K562 (cell line): ENCODE measurements around the gene PLAC9. TPM values are rescaled to one million over a fixed set of nuclear protein-coding genes. Genes with fewer than 3 reads are reported as not detected.
"Not testable (repeated sequence)": the region's sequence is repeated elsewhere in the genome, so short reads cannot be mapped to it uniquely, and the experiment has no call there.

Experiments
- ATAC-seq: fragments of 200-7000 bp; cut with Tn5 transposase; 3 replicates; pipeline ENCODE4 v1.9.1; 2020; ENCODE audit warnings: moderate library complexity
- BruUV-seq: library from RNA; stranded (reverse); fragments of 400-500 nt; replicated peaks from 2 replicates; lab custom pipeline; 2021; lab: Mats Ljungman, UMichigan
- CTCF ChIA-PET: fragments of 300-600 bp; formaldehyde crosslinking; extraction: SDS; loops from one replicate; lab custom pipeline; 2021; ENCODE audit warnings: low intra/inter-chr PET ratio; lab: Yijun Ruan, JAX
- POLR2A ChIA-PET: fragments of 300-600, 350-650 bp; sonication (Branson Sonifier 250); formaldehyde crosslinking; extraction: SDS; loops from one replicate; lab custom pipeline; 2021; ENCODE audit warnings: antibody characterized with exemption, inconsistent platforms; lab: Yijun Ruan, JAX
- DNase-seq, 4 experiments: peaks; one replicate each; pipeline versions ENCODE4 v3.0.0 to v3.0.0-alpha.2; 2011 to 2018; ENCODE audit warnings: low spot score in 3 of 4, mixed read lengths in 3 of 4; ENCODE audit errors: extremely low read depth in 1 of 4
- FAIRE-seq: peaks from 2 replicates; lab custom pipeline; 2011; peaks lifted over from hg19 to GRCh38; lab: Jason Lieb, UNC
- H2AFZ ChIP-seq: 2 replicates; pipeline ENCODE4 v1.6.0; 2011; ENCODE audit warnings: low read depth, low read length, control low read depth, inconsistent platforms
- H3K27ac ChIP-seq: fragments of 200-600 bp; 3 replicates; pipeline ENCODE4 v1.8.0; 2011; ENCODE audit warnings: low read depth, mild to moderate bottlenecking, control low read depth, inconsistent platforms, low read length, moderate library complexity, mixed read lengths; ENCODE audit errors: extremely low read depth
- H3K27me3 ChIP-seq, 2 experiments: fragments of 300-600 bp in 1 of 2; 2 replicates in 1 of 2; 3 replicates in 1 of 2; pipeline versions ENCODE4 v1.6.0 to v1.8.0; 2011; ENCODE audit warnings: inconsistent platforms in 2 of 2, low read length in 2 of 2, mild to moderate bottlenecking in 1 of 2, mixed read lengths in 1 of 2, moderate library complexity in 1 of 2; ENCODE audit not compliant: control insufficient read depth in 2 of 2, insufficient read depth in 2 of 2
- H3K36me3 ChIP-seq: fragments of 300-600 bp; 3 replicates; pipeline ENCODE4 v1.8.0; 2011; ENCODE audit warnings: mild to moderate bottlenecking, low read length, inconsistent platforms; ENCODE audit not compliant: control insufficient read depth, insufficient read depth
- H3K4me1 ChIP-seq, 2 experiments: fragments of 200-600 bp in 1 of 2; replicated peaks in 1 of 2; 2 replicates in 1 of 2; 3 replicates in 1 of 2; pipeline versions ENCODE4 v1.5.1 to v1.8.0; 2011; ENCODE audit warnings: inconsistent platforms in 2 of 2, low read length in 2 of 2, mild to moderate bottlenecking in 1 of 2, mixed read lengths in 1 of 2, moderate library complexity in 1 of 2; ENCODE audit not compliant: control insufficient read depth in 2 of 2, insufficient read depth in 2 of 2
- H3K4me2 ChIP-seq: 2 replicates; pipeline ENCODE4 v1.6.1; 2011; ENCODE audit warnings: low read length, control low read depth, inconsistent platforms, mixed read lengths; ENCODE audit not compliant: insufficient read depth
- H3K4me3 ChIP-seq: fragments of 200-600 bp; sonication (generic), shearing (Covaris generic); 2 replicates; pipeline ENCODE4 v1.5.1; 2016; ENCODE audit warnings: control low read depth, inconsistent platforms
- H3K79me2 ChIP-seq: fragments of 200-600 bp; 3 replicates; pipeline ENCODE4 v1.8.0; 2011; ENCODE audit warnings: low read length, inconsistent platforms; ENCODE audit not compliant: control insufficient read depth, insufficient read depth
- H3K9ac ChIP-seq, 2 experiments: 2 replicates each; pipeline versions ENCODE4 v1.6.0 to v1.6.1; 2011; ENCODE audit warnings: low read depth in 2 of 2, low read length in 2 of 2, control low read depth in 1 of 2, inconsistent platforms in 1 of 2, mild to moderate bottlenecking in 1 of 2, mixed read lengths in 1 of 2; ENCODE audit not compliant: insufficient read depth in 1 of 2
- H3K9me1 ChIP-seq: one replicate; pipeline ENCODE4 v1.6.0; 2011; ENCODE audit warnings: inconsistent platforms, mild to moderate bottlenecking, low read length, moderate library complexity; ENCODE audit not compliant: control insufficient read depth, insufficient read depth
- H3K9me3 ChIP-seq: replicated peaks from 2 replicates; pipeline ENCODE4 v1.5.1; 2011; ENCODE audit warnings: low read depth, low read length, inconsistent platforms; ENCODE audit not compliant: control insufficient read depth, insufficient read depth
- H4K20me1 ChIP-seq: replicated peaks from 2 replicates; pipeline ENCODE4 v1.6.1; 2011; ENCODE audit warnings: low read length, inconsistent platforms, mixed read lengths; ENCODE audit not compliant: control insufficient read depth, insufficient read depth
- ATF3 ChIP-seq, 2 experiments: fragments of 450-650 bp in 1 of 2; sonication (generic) in 1 of 2; formaldehyde crosslinking in 1 of 2; IDR thresholded peaks in 1 of 2; conservative IDR thresholded peaks in 1 of 2; 2 replicates each; pipeline versions ENCODE4 v1.6.1 to v1.8.1; 2016 to 2023; ENCODE audit warnings: mild to moderate bottlenecking in 2 of 2, moderate library complexity in 2 of 2, inconsistent platforms in 1 of 2, missing genetic modification reagents in 1 of 2
- CEBPG ChIP-seq, 3 experiments: fragments of 200-800 bp in 1 of 3; sonication (Bioruptor generic) in 1 of 3; sonication (generic) in 1 of 3; formaldehyde crosslinking in 1 of 3; IDR thresholded peaks in 2 of 3; conservative IDR thresholded peaks in 1 of 3; 2 replicates each; pipeline versions ENCODE4 v1.6.1 to v1.8.0; 2016 to 2022; ENCODE audit warnings: missing compliant biosample characterization in 2 of 3, missing genetic modification characterization in 2 of 3, mild to moderate bottlenecking in 1 of 3, missing genetic modification reagents in 1 of 3
- CXXC5 ChIP-seq: fragments of 250-450 bp; sonication (Bioruptor Pico); IDR thresholded peaks from 2 replicates; pipeline ENCODE4 v1.8.0; 2022; ENCODE audit warnings: inconsistent platforms, mild to moderate bottlenecking, moderate library complexity
- ETV1 ChIP-seq: fragments of 450-650 bp; conservative IDR thresholded peaks from 2 replicates; pipeline ENCODE4 v1.6.1; 2016; ENCODE audit warnings: missing genetic modification characterization, control low read depth, low read depth, missing compliant biosample characterization
- MEIS2 ChIP-seq: fragments of 450-650 bp; IDR thresholded peaks from 2 replicates; pipeline ENCODE4 v1.6.1; 2014; ENCODE audit warnings: mild to moderate bottlenecking; ENCODE audit not compliant: partially characterized antibody
- SOX6 ChIP-seq: fragments of 450-650 bp; IDR thresholded peaks from 2 replicates; pipeline ENCODE4 v1.6.1; 2014; ENCODE audit warnings: mild to moderate bottlenecking
- WGBS: fragments of 100-300 bp; shearing (Covaris generic); methylation state at CpG from one replicate; pipeline ENCODE4 v1.1.6; 2016; ENCODE audit warnings: low coverage, mixed read lengths; ENCODE audit not compliant: insufficient coverage; ENCODE audit errors: missing lambda C conversion rate; 5-methylcytosine and 5-hydroxymethylcytosine counted together
- in situ Hi-C: fragments of 300-500 bp; cut with MboI; formaldehyde crosslinking; loops from 4 replicates; pipeline ENCODE4 v1.15.0; 2018; ENCODE audit warnings: inconsistent platforms, mixed read lengths
- intact Hi-C: fragments of 100-400 bp; cut with micrococcal nuclease; formaldehyde crosslinking; loops from 2 replicates; pipeline ENCODE4 v1.14.2; 2022
- polyA plus RNA-seq, 8 experiments: library from polyadenylated mRNA; depleted of rRNA in 4 of 8; stranded (reverse) in 5 of 8; unstranded in 3 of 8; fragments of >200 nt; fragmentation: Nextera tagmentation in 2 of 8; fragmentation: Illumina TruSeq in 1 of 8; extraction: Ambion mirVana in 2 of 8; extraction: Trizol in 1 of 8; gene quantifications; 2 replicates each; pipeline versions ENCODE4 v1.2.1 to v1.2.3, GENCODE V29; 2011 to 2014; ENCODE audit warnings: inconsistent platforms in 1 of 8, missing spikeins in 1 of 8
- total RNA-seq, 7 experiments: library from RNA; depleted of rRNA in 6 of 7; stranded (reverse); fragments of >200 nt in 6 of 7; fragmentation: Illumina TruSeq in 2 of 7; extraction: Trizol in 2 of 7; gene quantifications; 2 replicates each; pipeline versions ENCODE4 v1.2.1 to v1.2.3, GENCODE V29; 2011 to 2021; ENCODE audit warnings: low replicate concordance in 1 of 7
- TF ChIP-seq, protein P1 (sequence below): fragments of 450-650 bp; formaldehyde crosslinking; conservative IDR thresholded peaks from 2 replicates; pipeline ENCODE4 v1.4.0; 2022; ENCODE audit warnings: mild to moderate bottlenecking, missing genetic modification characterization

Gene PLAC9
- total and polyA plus RNA-seq, 9 of the 15 experiments (the other 6 are each of a cell fraction or from before 2014, with no cell fraction given) = not detected

DNA sequence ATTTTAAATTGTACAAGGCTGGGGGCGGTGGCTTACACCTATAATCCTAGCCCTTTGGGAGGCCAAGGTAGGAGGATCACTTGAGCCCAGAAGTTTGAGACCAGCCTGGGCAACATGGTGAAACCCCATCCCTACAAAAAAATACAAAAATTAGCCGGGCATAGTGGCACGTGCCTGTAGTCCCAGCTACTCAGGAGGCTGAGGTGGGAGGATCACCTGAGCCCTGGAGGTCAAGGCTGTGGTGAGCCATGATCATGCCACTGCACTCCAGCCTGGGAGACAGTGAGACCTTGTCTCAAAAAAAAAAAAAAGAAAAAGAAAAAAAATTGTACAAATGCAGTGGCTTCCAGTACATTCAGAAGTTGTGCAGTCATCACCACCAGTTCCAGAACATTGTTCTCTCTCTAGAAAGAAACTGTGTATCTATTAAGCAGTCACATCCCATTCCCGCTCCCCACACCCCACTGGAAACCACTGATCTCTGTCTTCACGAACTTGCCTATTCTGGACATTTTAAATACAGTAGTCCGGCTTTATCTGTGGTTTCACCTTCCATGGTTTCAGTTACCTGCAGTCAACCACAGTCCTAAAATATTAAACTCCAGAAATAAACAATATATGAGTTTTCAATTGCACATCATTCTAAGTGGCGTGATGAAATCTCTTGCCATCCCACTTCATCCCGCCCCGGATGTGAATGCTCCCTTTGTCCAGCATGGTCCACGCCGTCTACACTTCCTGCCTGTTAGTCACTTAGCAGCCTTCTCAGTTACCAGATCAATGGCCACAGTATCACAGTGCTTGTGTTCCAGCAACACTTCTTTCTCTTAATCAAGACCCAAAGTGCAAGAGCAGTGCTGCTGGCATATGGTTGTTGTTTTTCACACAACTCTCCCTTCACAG, 13.1 kb downstream of the PLAC9 start:
- H3K4me2 ChIP-seq; H3K9me3 ChIP-seq; H3K4me3 ChIP-seq; H3K27ac ChIP-seq; H3K9ac ChIP-seq; BruUV-seq; H3K79me2 ChIP-seq; H3K36me3 ChIP-seq; H4K20me1 ChIP-seq; H2AFZ ChIP-seq; FAIRE-seq; in situ Hi-C loops; H3K9me1 ChIP-seq; H3K4me1 ChIP-seq; TF ChIP-seq ATF3 (CRISPR knock-in tag; conservative IDR thresholded peaks at IDR 0.05): not testable (repeated sequence)
- intact Hi-C loops = loop anchor here (5.0 kb wide), 1 partner anchor 62 kb away; the partner anchor contains the start of gene ANXA11
- ATAC-seq (peak; percentile 57), DNase-seq (peak in 1 of 4 experiments; percentile 36)
- WGBS = 23% methylated on average over 11 of the region's 11 CpGs
- ChIA-PET CTCF (interaction anchor here (1.4 to 3.4 kb wide), 2 partner anchors 76 to 115 kb away, joined by 3 to 34 read pairs; no protein-coding TSS in a partner anchor), POLR2A (interaction anchor here (0.8 kb wide), 1 partner anchor 15 kb away, joined by 3 read pairs; no protein-coding TSS in a partner anchor)
- H3K27me3 ChIP-seq = peaks cover 6 to 21% of the 10 kb centered on the region in 2 experiments
- TF ChIP-seq SOX6 (peak; percentile 47; the same call in 1 of the 2 replicates), ETV1 (tag) (peak; percentile 82), ATF3 (IDR thresholded peaks at IDR 0.05) (peak; percentile 63), CEBPG (CRISPR knock-in tag; IDR thresholded peaks at IDR 0.05) (peak; percentile 85), CEBPG (tag; conservative IDR thresholded peaks at IDR 0.05 in 1 of 2, IDR thresholded peaks at IDR 0.05 in 1 of 2) (peak in 1 of 2 experiments; percentile 93; a peak in 2 of 4 replicates), CXXC5 (CRISPR knock-in tag) (peak; percentile 44), MEIS2 (peak; percentile 11)
- TF ChIP-seq, protein P1, sequence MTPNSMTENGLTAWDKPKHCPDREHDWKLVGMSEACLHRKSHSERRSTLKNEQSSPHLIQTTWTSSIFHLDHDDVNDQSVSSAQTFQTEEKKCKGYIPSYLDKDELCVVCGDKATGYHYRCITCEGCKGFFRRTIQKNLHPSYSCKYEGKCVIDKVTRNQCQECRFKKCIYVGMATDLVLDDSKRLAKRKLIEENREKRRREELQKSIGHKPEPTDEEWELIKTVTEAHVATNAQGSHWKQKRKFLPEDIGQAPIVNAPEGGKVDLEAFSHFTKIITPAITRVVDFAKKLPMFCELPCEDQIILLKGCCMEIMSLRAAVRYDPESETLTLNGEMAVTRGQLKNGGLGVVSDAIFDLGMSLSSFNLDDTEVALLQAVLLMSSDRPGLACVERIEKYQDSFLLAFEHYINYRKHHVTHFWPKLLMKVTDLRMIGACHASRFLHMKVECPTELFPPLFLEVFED (CRISPR knock-in tag) = 0 out of 2 replicates have a peak, but pooled peaks have one; percentile 38
